Skin epidermis (tissue), 12 donors: ENCODE measurements around the gene CA12.

ENCODE experiments used
- H3K27ac ChIP-seq, 21 experiments: fragments of 200-600 bp; sonication (generic) in 11 of 21; one replicate each; pipeline ENCODE4 v1.5.0; 2020; ENCODE audit warnings: mild to moderate bottlenecking in 3 of 21, inconsistent platforms in 2 of 21, moderate library complexity in 2 of 21
- H3K4me3 ChIP-seq, 7 experiments: fragments of 200-600 bp; sonication (generic) in 2 of 7; one replicate each; pipeline ENCODE4 v1.5.0; 2020; ENCODE audit warnings: inconsistent platforms in 2 of 7, mild to moderate bottlenecking in 2 of 7, moderate library complexity in 1 of 7

The CA12 gene

GRCh38 chr15:63380808-63381282, 801 bp downstream of the CA12 start:
- H3K4me3 ChIP-seq, result peak overlapping the region; percentile 39 to 61 (median 52)
- H3K27ac ChIP-seq, result peak overlapping the region in 19 of 21 experiments; percentile 17 to 88 (median 71)

GRCh38 chr15:63380151-63380807, 1.4 kb downstream of the CA12 start:
- Histone ChIP-seq H3K4me3 (peak overlapping the region; percentile 39 to 61 (median 52)), H3K27ac (peak overlapping the region in 19 of 21 experiments; percentile 17 to 88 (median 71))

- Histone ChIP-seq H3K27ac (peak overlapping the region in 16 of 21 experiments; percentile 17 to 88 (median 72)), H3K4me3 (peak overlapping the region in 6 of 7 experiments; percentile 39 to 61 (median 52))
Measured at GRCh38 chr15:63379492-63380150, 2.0 kb downstream of the CA12 start.

GRCh38 chr15:63378946-63379345, 2.7 kb downstream of the CA12 start:
- H3K27ac ChIP-seq, result peak overlapping the region in 12 of 21 experiments; percentile 2 to 88 (median 28)
- H3K4me3 ChIP-seq, result peak overlapping the region in 2 of 7 experiments; percentile 50 to 61

GRCh38 chr15:63374686-63375520, 6.7 kb downstream of the CA12 start:
- peak overlapping the region in 20 of 21 experiments; percentile 18 to 91 (median 80) for H3K27ac ChIP-seq
- H3K4me3 ChIP-seq, result no peak overlapping the region

GRCh38 chr15:63373866-63374548, 7.6 kb downstream of the CA12 start:
- no peak overlapping the region for H3K4me3 ChIP-seq
- peak overlapping the region in 20 of 21 experiments; percentile 63 to 91 (median 80) for H3K27ac ChIP-seq

- Histone ChIP-seq H3K27ac (peak overlapping the region in 20 of 21 experiments; percentile 63 to 91 (median 80)), H3K4me3 (no peak overlapping the region)
Measured at GRCh38 chr15:63373330-63373729, 8.3 kb downstream of the CA12 start.

GRCh38 chr15:63372753-63373152, 8.9 kb downstream of the CA12 start:
- H3K27ac ChIP-seq, result peak overlapping the region in 20 of 21 experiments; percentile 63 to 91 (median 80)
- no peak overlapping the region for H3K4me3 ChIP-seq

- Histone ChIP-seq H3K27ac (peak overlapping the region in 20 of 21 experiments; percentile 50 to 91 (median 80)), H3K4me3 (no peak overlapping the region)
Measured at GRCh38 chr15:63372018-63372705, 9.5 kb downstream of the CA12 start.

- Histone ChIP-seq H3K4me3 (no peak overlapping the region), H3K27ac (peak overlapping the region in 19 of 21 experiments; percentile 66 to 91 (median 80))
Measured at GRCh38 chr15:63371297-63371918, 10.2 kb downstream of the CA12 start.

GRCh38 chr15:63370764-63371163, 10.9 kb downstream of the CA12 start:
- H3K4me3 ChIP-seq, result no peak overlapping the region
- peak overlapping the region in 17 of 21 experiments; percentile 66 to 91 (median 79) for H3K27ac ChIP-seq

- Histone ChIP-seq H3K27ac (peak overlapping the region in 12 of 21 experiments; percentile 19 to 81 (median 50)), H3K4me3 (no peak overlapping the region)
Measured at GRCh38 chr15:63369781-63370180, 11.9 kb downstream of the CA12 start.

GRCh38 chr15:63369296-63369695, 12.3 kb downstream of the CA12 start:
- H3K27ac ChIP-seq, result peak overlapping the region in 15 of 21 experiments; percentile 19 to 81 (median 49)
- H3K4me3 ChIP-seq, result no peak overlapping the region

GRCh38 chr15:63368503-63368902, 13.1 kb downstream of the CA12 start:
- H3K27ac ChIP-seq, result peak overlapping the region in 14 of 21 experiments; percentile 19 to 81 (median 48)
- no peak overlapping the region for H3K4me3 ChIP-seq

GRCh38 chr15:63367900-63368299, 13.7 kb downstream of the CA12 start:
- H3K27ac ChIP-seq, result peak overlapping the region in 3 of 21 experiments; percentile 12 to 81 (median 80)
- H3K4me3 ChIP-seq, result no peak overlapping the region

- Histone ChIP-seq H3K27ac (peak overlapping the region in 8 of 21 experiments; percentile 20 to 63 (median 30)), H3K4me3 (no peak overlapping the region)
Measured at GRCh38 chr15:63367390-63367789, 14.3 kb downstream of the CA12 start.

GRCh38 chr15:63366451-63366850, 15.2 kb downstream of the CA12 start:
- peak overlapping the region in 9 of 21 experiments; percentile 25 to 63 (median 47) for H3K27ac ChIP-seq

GRCh38 chr15:63365273-63365680, 16.4 kb downstream of the CA12 start:
- H3K4me3 ChIP-seq, result no peak overlapping the region
- no peak overlapping the region for H3K27ac ChIP-seq

More at GRCh38 chr15:63366451-63366850, 15.2 kb downstream of the CA12 start:
- H3K4me3 ChIP-seq, result no peak overlapping the region
